BE2C (cell line): ENCODE measurements around the gene DIP2C.

Experiments used
- DNase-seq: peaks from one replicate; pipeline ENCODE4 v3.0.0-alpha.2; 2020
- H3K27me3 ChIP-seq: fragments of 250-450 bp; sonication (Bioruptor Pico); 2 replicates; pipeline ENCODE4 v1.5.1; 2020; ENCODE audit warnings: mild to moderate bottlenecking
- H3K36me3 ChIP-seq: fragments of 250-450 bp; sonication (Bioruptor Pico); 2 replicates; pipeline ENCODE4 v1.5.1; 2020; ENCODE audit warnings: mild to moderate bottlenecking
- H3K4me1 ChIP-seq: fragments of 250-450 bp; sonication (Bioruptor Pico); 2 replicates; pipeline ENCODE4 v1.5.1; 2020
- H3K4me3 ChIP-seq: 2 replicates; pipeline ENCODE4 v1.5.1; 2011; ENCODE audit warnings: low read depth, low read length
- H3K9me3 ChIP-seq: fragments of 250-450 bp; sonication (Bioruptor Pico); 2 replicates; pipeline ENCODE4 v1.5.1; 2020
- TF ChIP-seq, protein P1 (sequence below): IDR thresholded peaks from 2 replicates; pipeline ENCODE4 v1.5.1; 2012; ENCODE audit warnings: mild to moderate bottlenecking, low read depth, low read length

Gene DIP2C

DNA sequence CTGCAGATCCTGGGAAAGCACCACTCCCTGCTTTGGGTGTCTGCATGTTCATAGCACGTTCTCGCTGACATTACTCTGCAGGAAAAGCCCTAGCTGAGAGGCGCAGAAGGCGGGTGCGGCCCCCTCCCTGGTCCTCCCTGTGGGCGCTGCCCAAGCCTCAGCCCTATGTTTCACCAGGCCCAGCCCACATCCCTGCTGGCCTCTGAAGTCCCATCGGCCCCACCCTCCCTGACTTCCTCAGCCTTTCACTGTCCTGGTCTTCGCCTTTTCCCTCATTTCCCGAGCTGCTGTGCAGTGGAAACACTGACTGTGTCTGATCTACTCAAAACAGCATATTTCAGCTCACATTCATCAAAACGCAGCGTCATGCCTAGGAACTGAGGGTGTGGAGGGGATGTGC lies 36.3 kb upstream of the DIP2C start:
- no peak for DNase-seq
- H3K27me3 ChIP-seq, result no peaks in the 10 kb centered on the region

DNA sequence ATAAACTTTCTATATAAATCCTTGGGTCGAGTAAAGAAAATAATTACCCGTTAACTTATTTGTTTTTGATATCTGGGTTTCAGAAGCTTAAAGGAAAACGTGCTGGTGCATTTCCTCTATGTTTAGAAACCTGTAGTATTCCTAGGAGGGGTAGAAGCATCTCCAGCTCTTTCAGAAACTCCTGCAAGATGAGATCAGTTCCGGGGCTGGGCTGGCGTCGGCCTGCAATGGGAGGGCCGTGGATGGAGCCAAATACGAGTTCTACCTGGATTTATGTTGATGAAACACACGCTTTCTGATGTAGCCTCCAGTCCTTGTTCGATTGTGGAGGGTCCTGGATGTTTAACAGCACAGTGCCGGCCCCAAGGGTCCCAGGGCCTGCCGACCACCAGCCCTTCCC lies 35.8 kb upstream of the DIP2C start:
- Histone ChIP-seq H3K27me3 (no peaks in the 10 kb centered on the region), H3K4me3 (no peak overlapping the region), H3K36me3 (no peaks in the 10 kb centered on the region), H3K4me1 (no peaks in the 10 kb centered on the region), H3K9me3 (no peaks in the 10 kb centered on the region)
- no peak for DNase-seq
- TF ChIP-seq, protein P1, sequence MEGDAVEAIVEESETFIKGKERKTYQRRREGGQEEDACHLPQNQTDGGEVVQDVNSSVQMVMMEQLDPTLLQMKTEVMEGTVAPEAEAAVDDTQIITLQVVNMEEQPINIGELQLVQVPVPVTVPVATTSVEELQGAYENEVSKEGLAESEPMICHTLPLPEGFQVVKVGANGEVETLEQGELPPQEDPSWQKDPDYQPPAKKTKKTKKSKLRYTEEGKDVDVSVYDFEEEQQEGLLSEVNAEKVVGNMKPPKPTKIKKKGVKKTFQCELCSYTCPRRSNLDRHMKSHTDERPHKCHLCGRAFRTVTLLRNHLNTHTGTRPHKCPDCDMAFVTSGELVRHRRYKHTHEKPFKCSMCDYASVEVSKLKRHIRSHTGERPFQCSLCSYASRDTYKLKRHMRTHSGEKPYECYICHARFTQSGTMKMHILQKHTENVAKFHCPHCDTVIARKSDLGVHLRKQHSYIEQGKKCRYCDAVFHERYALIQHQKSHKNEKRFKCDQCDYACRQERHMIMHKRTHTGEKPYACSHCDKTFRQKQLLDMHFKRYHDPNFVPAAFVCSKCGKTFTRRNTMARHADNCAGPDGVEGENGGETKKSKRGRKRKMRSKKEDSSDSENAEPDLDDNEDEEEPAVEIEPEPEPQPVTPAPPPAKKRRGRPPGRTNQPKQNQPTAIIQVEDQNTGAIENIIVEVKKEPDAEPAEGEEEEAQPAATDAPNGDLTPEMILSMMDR, result no peak

More for the DNA sequence above, 36.3 kb upstream of the DIP2C start:
- Histone ChIP-seq H3K4me1 (no peaks in the 10 kb centered on the region), H3K4me3 (no peak overlapping the region), H3K36me3 (no peaks in the 10 kb centered on the region), H3K9me3 (no peaks in the 10 kb centered on the region)
- TF ChIP-seq, protein P1, result no peak

- no peaks in the 10 kb centered on the region for H3K36me3 ChIP-seq
- H3K27me3 ChIP-seq, result no peaks in the 10 kb centered on the region
- no peak for DNase-seq
- TF ChIP-seq, protein P1, result no peak
- H3K4me3 ChIP-seq, result no peak overlapping the region
- no peaks in the 10 kb centered on the region for H3K9me3 ChIP-seq
- H3K4me1 ChIP-seq, result no peaks in the 10 kb centered on the region
Observed at GRCh38 chr10:723973-724372, 34.5 kb upstream of the DIP2C start.

GRCh38 chr10:722281-723060 lies 33.0 kb upstream of the DIP2C start:
- TF ChIP-seq, protein P1, result no peak
- no peaks in the 10 kb centered on the region for H3K36me3 ChIP-seq
- no peaks in the 10 kb centered on the region for H3K9me3 ChIP-seq
- H3K4me1 ChIP-seq, result no peaks in the 10 kb centered on the region
- DNase-seq, result no peak
- H3K27me3 ChIP-seq, result no peaks in the 10 kb centered on the region
- no peak overlapping the region for H3K4me3 ChIP-seq

- Histone ChIP-seq H3K4me1 (no peaks in the 10 kb centered on the region), H3K27me3 (no peaks in the 10 kb centered on the region), H3K36me3 (no peaks in the 10 kb centered on the region), H3K9me3 (no peaks in the 10 kb centered on the region), H3K4me3 (no peak overlapping the region)
- TF ChIP-seq, protein P1, result no peak
- no peak for DNase-seq
Observed at GRCh38 chr10:718143-718700, 28.8 kb upstream of the DIP2C start.

- DNase-seq, result no peak
- Histone ChIP-seq H3K36me3 (no peaks in the 10 kb centered on the region), H3K4me3 (no peak overlapping the region), H3K4me1 (no peaks in the 10 kb centered on the region), H3K9me3 (no peaks in the 10 kb centered on the region), H3K27me3 (no peaks in the 10 kb centered on the region)
- TF ChIP-seq, protein P1, result no peak
Observed at GRCh38 chr10:717458-717857, 28.0 kb upstream of the DIP2C start.
